ENCODE results near the gene ENG. TPM values are rescaled to one million over a fixed set of nuclear protein-coding genes. Genes with fewer than 3 reads are reported as not detected.

ENG gene
- total RNA-seq, 1 donor from 2014 or later = 2.4 TPM

- H3K27me3 ChIP-seq (ENCODE audit: control insufficient read depth, insufficient read depth, low read length) = no peaks in the 10 kb centered on the region
- TF ChIP-seq, protein P1, sequence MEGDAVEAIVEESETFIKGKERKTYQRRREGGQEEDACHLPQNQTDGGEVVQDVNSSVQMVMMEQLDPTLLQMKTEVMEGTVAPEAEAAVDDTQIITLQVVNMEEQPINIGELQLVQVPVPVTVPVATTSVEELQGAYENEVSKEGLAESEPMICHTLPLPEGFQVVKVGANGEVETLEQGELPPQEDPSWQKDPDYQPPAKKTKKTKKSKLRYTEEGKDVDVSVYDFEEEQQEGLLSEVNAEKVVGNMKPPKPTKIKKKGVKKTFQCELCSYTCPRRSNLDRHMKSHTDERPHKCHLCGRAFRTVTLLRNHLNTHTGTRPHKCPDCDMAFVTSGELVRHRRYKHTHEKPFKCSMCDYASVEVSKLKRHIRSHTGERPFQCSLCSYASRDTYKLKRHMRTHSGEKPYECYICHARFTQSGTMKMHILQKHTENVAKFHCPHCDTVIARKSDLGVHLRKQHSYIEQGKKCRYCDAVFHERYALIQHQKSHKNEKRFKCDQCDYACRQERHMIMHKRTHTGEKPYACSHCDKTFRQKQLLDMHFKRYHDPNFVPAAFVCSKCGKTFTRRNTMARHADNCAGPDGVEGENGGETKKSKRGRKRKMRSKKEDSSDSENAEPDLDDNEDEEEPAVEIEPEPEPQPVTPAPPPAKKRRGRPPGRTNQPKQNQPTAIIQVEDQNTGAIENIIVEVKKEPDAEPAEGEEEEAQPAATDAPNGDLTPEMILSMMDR (IDR thresholded peaks at IDR 0.05; ENCODE audit: insufficient read depth, low read length, severe bottlenecking) = no peak
- FAIRE-seq (no peak), DNase-seq (ENCODE audit: low read depth) (no peak)
- no peaks in the 10 kb centered on the region for H3K36me3 ChIP-seq (ENCODE audit: control insufficient read depth, insufficient read depth, low read length)
- no peak overlapping the region for H3K4me3 ChIP-seq (ENCODE audit: low read depth, low read length)
Observed at GRCh38 chr9:127852829-127853228, 1.6 kb downstream of the ENG start.

DNA sequence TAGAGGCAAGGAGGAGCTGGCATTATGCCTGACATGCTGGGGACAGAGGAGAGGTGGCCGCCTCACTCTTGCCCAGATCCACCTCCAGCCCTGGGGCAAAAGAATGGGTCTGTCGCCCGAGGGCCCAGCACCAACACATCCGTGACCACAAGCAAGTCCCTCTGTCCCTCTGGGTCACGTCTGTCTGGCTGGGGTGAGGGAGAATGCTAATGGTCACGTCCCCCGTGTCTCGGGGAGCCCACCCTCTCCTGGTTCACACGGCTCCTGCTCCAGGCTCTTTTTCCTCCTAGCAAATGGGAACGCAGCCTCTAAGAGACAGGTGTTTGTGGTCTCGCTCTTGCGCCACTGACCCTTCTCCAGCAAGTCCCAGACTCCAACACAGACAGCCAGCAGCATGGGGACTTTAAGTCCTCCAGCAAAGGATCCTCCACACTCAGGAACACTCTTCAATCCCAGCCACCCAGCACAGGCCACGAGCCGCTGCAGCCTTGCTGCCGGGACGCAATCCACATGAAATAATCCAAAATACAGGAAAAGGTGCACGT lies 4.1 kb downstream of the ENG start:
- Histone ChIP-seq H3K4me3 (ENCODE audit: low read depth, low read length) (no peak overlapping the region), H3K36me3 (ENCODE audit: control insufficient read depth, insufficient read depth, low read length) (no peaks in the 10 kb centered on the region), H3K27me3 (ENCODE audit: control insufficient read depth, insufficient read depth, low read length) (no peaks in the 10 kb centered on the region)
- TF ChIP-seq, protein P1 (IDR thresholded peaks at IDR 0.05; ENCODE audit: insufficient read depth, low read length, severe bottlenecking) = no peak
- DNase-seq (ENCODE audit: low read depth) (no peak), FAIRE-seq (no peak)

GRCh38 chr9:127848756-127849504 lies 5.5 kb downstream of the ENG start:
- Histone ChIP-seq H3K4me3 (ENCODE audit: low read depth, low read length) (no peak overlapping the region), H3K36me3 (ENCODE audit: control insufficient read depth, insufficient read depth, low read length) (no peaks in the 10 kb centered on the region), H3K27me3 (ENCODE audit: control insufficient read depth, insufficient read depth, low read length) (no peaks in the 10 kb centered on the region)
- DNase-seq (ENCODE audit: low read depth) (no peak), FAIRE-seq (no peak)
- TF ChIP-seq, protein P1 (IDR thresholded peaks at IDR 0.05; ENCODE audit: insufficient read depth, low read length, severe bottlenecking) = no peak

DNA sequence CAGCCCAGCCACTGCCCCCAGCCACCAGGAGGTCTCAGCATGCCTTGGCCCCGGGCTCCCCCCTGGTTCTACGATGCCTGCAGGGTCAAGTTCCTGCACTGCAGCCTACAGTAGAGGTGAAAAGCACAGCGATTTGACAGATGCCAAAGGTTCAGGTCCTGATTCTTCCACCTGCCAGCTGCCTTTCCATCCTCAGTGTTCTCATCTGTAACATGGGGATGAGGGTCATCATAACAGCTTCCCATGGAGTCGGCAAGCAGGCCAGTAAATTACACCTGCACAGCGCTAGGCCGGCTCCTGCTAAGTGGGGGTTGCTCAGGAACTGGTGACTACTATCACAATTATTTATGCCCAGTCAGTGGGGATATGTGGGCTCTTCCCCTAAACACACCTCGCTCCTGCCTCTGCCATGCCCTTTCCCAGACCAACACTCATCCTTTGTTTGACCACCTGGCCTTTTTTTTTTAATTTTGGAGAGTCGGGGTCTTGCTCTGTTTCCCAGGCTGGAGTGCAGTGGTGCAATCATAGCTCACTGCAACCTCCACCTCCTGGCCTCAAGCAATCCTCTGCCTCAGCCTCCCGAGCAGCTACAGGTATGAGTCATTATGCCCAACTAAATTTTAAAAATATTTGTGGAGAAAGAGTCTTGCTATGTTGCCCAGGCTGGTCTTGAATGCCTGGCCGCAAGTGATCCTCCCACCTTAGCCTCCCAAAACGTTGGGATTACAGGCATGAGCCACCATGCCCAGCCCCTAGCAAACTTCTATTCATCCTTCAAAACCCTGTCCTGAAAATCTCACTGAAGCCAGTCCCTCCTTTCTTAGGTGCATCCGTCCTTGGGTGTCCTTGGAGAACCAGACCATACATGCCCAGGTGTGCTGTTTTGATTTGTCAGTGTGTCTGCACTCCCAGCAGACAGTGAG lies 6.4 kb downstream of the ENG start:
- no peak for FAIRE-seq
- TF ChIP-seq, protein P1 (IDR thresholded peaks at IDR 0.05; ENCODE audit: insufficient read depth, low read length, severe bottlenecking) = no peak
- Histone ChIP-seq H3K27me3 (ENCODE audit: control insufficient read depth, insufficient read depth, low read length) (no peaks in the 10 kb centered on the region), H3K36me3 (ENCODE audit: control insufficient read depth, insufficient read depth, low read length) (no peaks in the 10 kb centered on the region), H3K4me3 (ENCODE audit: low read depth, low read length) (no peak overlapping the region)
- DNase-seq (ENCODE audit: low read depth) = no peak

DNA sequence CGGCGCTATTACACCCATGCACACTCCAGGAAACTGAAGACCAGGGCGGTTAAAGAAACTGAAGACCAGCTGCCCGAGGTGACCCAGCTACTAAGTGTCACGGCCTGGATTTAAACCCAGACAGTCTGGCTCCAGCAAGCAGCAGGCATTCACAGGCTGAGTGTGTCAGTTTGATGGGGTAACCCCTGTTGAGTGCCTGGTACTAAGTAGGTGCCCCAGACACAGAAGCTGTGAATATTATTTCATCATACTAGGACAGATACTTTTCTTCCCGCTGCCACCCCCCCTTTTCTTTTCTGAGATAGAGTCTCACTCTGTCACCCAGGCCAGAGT lies 7.3 kb downstream of the ENG start:
- TF ChIP-seq, protein P1 (IDR thresholded peaks at IDR 0.05; ENCODE audit: insufficient read depth, low read length, severe bottlenecking) = no peak
- H3K36me3 ChIP-seq (ENCODE audit: control insufficient read depth, insufficient read depth, low read length) = no peaks in the 10 kb centered on the region
- no peaks in the 10 kb centered on the region for H3K27me3 ChIP-seq (ENCODE audit: control insufficient read depth, insufficient read depth, low read length)
- H3K4me3 ChIP-seq (ENCODE audit: low read depth, low read length) = no peak overlapping the region
- no peak for FAIRE-seq
- no peak for DNase-seq (ENCODE audit: low read depth)

Measured in bronchial epithelial cell (primary cell).